NB4 (cell line): ENCODE results near the gene COMP.

Experiments used
- CTCF ChIP-seq: IDR thresholded peaks from one replicate; pipeline ENCODE4 v1.5.1; 2012; ENCODE audit warnings: low read depth, low read length
- MAX ChIP-seq: IDR thresholded peaks from 2 replicates; pipeline ENCODE4 v1.6.1; 2011; ENCODE audit warnings: low read depth, low read length
- POLR2A ChIP-seq: IDR thresholded peaks from 2 replicates; pipeline ENCODE4 v1.6.1; 2011; ENCODE audit warnings: mild to moderate bottlenecking; ENCODE audit not compliant: insufficient read length; ENCODE audit errors: extremely low read depth

- TF ChIP-seq CTCF: no peak
- TF ChIP-seq POLR2A: no peak
- no peak for TF ChIP-seq MAX
Observed at GRCh38 chr19:18745012-18745735, 45.9 kb downstream of the COMP start.
